ENCODE data around the gene NUP107.

NUP107 gene

DNA sequence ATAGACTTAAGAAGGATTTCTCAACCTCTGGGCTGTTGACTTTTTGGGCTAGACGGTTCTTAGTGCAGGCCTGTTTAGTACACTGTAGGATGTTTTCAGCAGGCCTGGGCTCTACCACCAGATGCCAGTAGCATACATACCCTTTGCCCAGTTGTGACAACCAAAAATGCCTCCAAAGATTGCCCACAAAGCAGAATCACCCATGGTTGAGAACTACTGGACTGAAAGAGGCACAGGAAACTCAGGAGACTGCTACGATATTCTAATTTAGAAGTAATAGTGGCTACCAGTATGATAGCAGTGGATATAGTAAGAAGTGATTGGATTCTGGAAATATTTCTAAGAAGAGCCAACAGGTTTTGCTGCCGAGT, 74.6 kb downstream of the NUP107 start:
- TF ChIP-seq, protein P1, sequence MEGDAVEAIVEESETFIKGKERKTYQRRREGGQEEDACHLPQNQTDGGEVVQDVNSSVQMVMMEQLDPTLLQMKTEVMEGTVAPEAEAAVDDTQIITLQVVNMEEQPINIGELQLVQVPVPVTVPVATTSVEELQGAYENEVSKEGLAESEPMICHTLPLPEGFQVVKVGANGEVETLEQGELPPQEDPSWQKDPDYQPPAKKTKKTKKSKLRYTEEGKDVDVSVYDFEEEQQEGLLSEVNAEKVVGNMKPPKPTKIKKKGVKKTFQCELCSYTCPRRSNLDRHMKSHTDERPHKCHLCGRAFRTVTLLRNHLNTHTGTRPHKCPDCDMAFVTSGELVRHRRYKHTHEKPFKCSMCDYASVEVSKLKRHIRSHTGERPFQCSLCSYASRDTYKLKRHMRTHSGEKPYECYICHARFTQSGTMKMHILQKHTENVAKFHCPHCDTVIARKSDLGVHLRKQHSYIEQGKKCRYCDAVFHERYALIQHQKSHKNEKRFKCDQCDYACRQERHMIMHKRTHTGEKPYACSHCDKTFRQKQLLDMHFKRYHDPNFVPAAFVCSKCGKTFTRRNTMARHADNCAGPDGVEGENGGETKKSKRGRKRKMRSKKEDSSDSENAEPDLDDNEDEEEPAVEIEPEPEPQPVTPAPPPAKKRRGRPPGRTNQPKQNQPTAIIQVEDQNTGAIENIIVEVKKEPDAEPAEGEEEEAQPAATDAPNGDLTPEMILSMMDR (IDR thresholded peaks at IDR 0.05; ENCODE audit: low read depth, low read length), result no peak
- in situ Hi-C loops (cut with HindIII; ENCODE audit: low sequenced_read_pairs), result no loop called here
- no peak overlapping the region for H3K4me3 ChIP-seq (ENCODE audit: low read depth, low read length)
- no peak for DNase-seq (ENCODE audit: low read depth, low spot score)

DNA sequence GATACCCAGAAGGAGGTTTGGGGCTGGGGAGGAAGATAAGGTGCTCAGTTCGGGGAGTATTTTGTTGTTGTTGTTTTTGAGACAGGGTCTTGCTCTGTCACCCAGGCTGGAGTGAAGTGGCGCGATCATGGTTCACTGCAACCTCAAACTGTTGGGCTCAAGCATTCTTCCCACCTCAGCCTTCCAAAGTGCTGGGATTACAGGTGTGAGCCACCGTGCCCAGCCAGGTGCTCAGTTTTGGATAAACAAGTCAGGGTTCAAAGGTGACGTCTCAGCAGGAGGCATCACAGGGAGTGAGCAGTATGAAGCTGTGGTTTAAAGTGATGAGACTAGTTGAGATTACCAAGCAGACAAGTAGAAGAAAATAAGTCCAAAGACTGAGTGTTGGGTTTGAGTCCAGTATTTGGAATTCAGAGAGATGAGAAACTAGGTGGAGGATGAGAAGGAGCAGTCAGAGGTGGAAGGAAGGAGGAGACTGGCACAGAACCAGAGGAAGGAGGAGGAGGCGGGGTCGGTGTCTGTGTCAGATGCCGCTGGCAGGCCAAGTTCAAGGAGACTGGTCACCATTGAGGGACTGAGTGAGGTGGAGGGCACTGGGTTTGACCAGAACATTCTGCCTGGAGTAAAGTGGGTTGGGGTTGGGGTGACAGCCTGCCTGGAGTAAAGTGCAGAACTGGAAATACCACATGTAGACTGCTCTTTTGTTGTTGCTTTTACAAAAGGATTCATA, 75.3 kb downstream of the NUP107 start:
- in situ Hi-C loops (cut with HindIII; ENCODE audit: low sequenced_read_pairs), result no loop called here
- TF ChIP-seq, protein P1 (IDR thresholded peaks at IDR 0.05; ENCODE audit: low read depth, low read length), result no peak
- DNase-seq (ENCODE audit: low read depth, low spot score), result no peak
- no peak overlapping the region for H3K4me3 ChIP-seq (ENCODE audit: low read depth, low read length)

DNA sequence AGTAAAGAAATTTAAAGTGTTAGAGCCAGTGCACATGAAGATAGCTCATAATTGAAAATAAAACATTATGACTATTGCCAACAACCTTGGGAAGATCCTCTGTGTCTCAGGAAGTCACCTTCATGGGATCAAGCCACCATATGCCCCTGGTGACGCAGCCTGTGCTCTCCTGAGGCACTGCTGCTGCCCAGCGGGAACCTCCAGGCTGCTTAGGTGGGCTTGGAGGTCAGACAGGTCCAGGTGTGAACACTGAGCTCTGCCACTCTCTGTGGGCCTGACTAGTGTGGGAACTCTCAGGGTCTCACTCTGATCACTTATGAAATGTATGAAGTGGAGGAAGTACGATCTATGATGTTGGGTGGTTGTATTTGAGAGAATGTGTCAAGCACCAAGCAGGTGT, 75.9 kb downstream of the NUP107 start:
- no peak overlapping the region for H3K4me3 ChIP-seq (ENCODE audit: low read depth, low read length)
- TF ChIP-seq, protein P1 (IDR thresholded peaks at IDR 0.05; ENCODE audit: low read depth, low read length), result no peak
- no peak for DNase-seq (ENCODE audit: low read depth, low spot score)
- in situ Hi-C loops (cut with HindIII; ENCODE audit: low sequenced_read_pairs), result no loop called here

DNA sequence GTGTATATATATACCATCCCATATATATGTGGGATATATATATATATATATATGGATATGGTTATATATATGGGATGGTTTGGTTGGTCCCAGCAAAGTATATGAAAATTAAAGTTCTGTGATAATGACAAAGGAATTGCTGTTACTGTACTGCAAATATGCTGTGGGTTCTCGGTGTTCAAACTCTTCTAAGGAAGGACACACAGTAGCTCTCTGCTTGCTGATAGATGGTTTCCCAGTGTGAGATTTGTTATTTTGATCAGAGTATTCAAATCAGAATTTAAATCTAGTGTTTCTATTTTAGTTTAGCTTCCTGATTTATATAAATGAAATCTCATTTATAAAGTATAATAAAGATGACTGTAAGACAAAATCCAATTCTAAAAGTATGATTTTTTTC, 78.9 kb downstream of the NUP107 start:
- no peak for DNase-seq (ENCODE audit: low read depth, low spot score)
- in situ Hi-C loops (cut with HindIII; ENCODE audit: low sequenced_read_pairs), result no loop called here
- no peak overlapping the region for H3K4me3 ChIP-seq (ENCODE audit: low read depth, low read length)
- TF ChIP-seq, protein P1 (IDR thresholded peaks at IDR 0.05; ENCODE audit: low read depth, low read length), result no peak

DNA sequence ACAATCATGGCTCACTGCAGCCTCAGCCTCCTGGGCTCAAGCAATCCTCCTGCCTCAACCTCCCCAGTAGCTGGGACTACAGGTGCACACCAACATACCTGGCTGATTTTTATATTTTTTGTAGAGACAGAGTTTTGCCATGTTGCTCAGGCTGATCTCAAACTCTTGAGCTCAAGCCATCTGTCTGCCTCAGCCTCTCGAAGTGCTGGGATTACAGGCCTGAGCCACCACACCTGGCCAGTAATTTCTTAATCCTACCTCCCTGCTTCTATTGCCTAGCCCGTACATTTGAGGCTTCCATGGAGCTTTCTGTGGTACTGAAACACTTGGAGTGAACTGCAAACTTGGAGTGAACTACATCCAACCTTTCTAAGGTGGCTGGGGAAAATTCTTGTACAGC, 79.9 kb downstream of the NUP107 start:
- TF ChIP-seq, protein P1 (IDR thresholded peaks at IDR 0.05; ENCODE audit: low read depth, low read length), result no peak
- H3K4me3 ChIP-seq (ENCODE audit: low read depth, low read length), result no peak overlapping the region
- in situ Hi-C loops (cut with HindIII; ENCODE audit: low sequenced_read_pairs), result no loop called here
- DNase-seq (ENCODE audit: low read depth, low spot score), result no peak

DNA sequence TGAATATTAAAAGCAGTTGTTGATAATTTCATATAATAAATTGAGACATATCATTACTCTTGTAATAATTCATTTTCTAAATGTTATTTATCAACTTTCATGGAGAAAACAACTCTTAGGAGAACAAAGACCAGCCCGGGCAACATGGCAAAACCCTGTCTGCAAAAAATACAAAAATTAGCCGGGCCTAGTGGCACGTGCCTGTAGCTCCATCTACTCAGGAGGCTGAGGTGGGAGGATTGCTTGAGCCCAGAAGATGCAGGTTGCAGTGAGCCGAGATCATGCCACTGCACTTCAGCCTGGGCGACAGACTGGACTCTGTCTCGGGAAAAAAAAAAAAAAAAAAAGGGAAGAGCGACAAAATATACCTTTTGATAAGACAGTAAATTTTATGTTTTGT, 80.4 kb downstream of the NUP107 start:
- in situ Hi-C loops (cut with HindIII; ENCODE audit: low sequenced_read_pairs), result no loop called here
- no peak for DNase-seq (ENCODE audit: low read depth, low spot score)
- TF ChIP-seq, protein P1 (IDR thresholded peaks at IDR 0.05; ENCODE audit: low read depth, low read length), result no peak
- no peak overlapping the region for H3K4me3 ChIP-seq (ENCODE audit: low read depth, low read length)
